HG02973 (cell line): Measurements from ENCODE around the gene PERM1.
"Not testable (repeated sequence)": the region's sequence is repeated elsewhere in the genome, so short reads cannot be mapped to it uniquely, and the experiment has no call there.

Experiments used
- ATAC-seq: cut with Tn5 transposase; IDR thresholded peaks from one replicate; pipeline ENCODE4 v1.9.1; 2021; ENCODE audit warnings: moderate library complexity; ENCODE audit not compliant: unreplicated experiment

Gene PERM1

GRCh38 chr1:978835-979743 lies 2.8 kb downstream of the PERM1 start:
- ATAC-seq = no peak

- ATAC-seq = no peak
These were observed 3.6 kb downstream of the PERM1 start for GRCh38 chr1:978069-978834.

GRCh38 chr1:976791-977190 lies 5.1 kb downstream of the PERM1 start:
- not testable (repeated sequence) for ATAC-seq

- ATAC-seq = no peak
These were observed 5.8 kb downstream of the PERM1 start for GRCh38 chr1:975896-976683.

- no peak for ATAC-seq
These were observed 6.5 kb downstream of the PERM1 start for GRCh38 chr1:975365-975764.

- ATAC-seq = no peak
These were observed 7.1 kb downstream of the PERM1 start for GRCh38 chr1:974687-975328.

- ATAC-seq = no peak
These were observed 7.6 kb downstream of the PERM1 start for GRCh38 chr1:974293-974640.

- no peak for ATAC-seq
These were observed 8.2 kb downstream of the PERM1 start for GRCh38 chr1:973459-974292.

GRCh38 chr1:972726-973458 lies 9.0 kb downstream of the PERM1 start:
- no peak for ATAC-seq

GRCh38 chr1:971751-972506 lies 10.0 kb downstream of the PERM1 start:
- ATAC-seq = no peak

GRCh38 chr1:970973-971730 lies 10.7 kb downstream of the PERM1 start:
- no peak for ATAC-seq

GRCh38 chr1:970242-970972 lies 11.5 kb downstream of the PERM1 start:
- no peak for ATAC-seq

GRCh38 chr1:969260-969855 lies 12.5 kb downstream of the PERM1 start:
- no peak for ATAC-seq

- no peak for ATAC-seq
These were observed 14.2 kb downstream of the PERM1 start for GRCh38 chr1:967466-968343.

- peak; percentile 44 for ATAC-seq
These were observed 15.1 kb downstream of the PERM1 start for GRCh38 chr1:966704-967300.
